Left lung (tissue), 14 donors: ENCODE data around the gene GDF11. TPM values are rescaled to one million over a fixed set of nuclear protein-coding genes. Genes with fewer than 3 reads are reported as not detected.

ENCODE experiments used
- ATAC-seq: fragments of 200-7000 bp; cut with Tn5 transposase; one replicate; pipeline ENCODE4 v1.9.1; 2020; ENCODE audit warnings: moderate library complexity
- DNase-seq, 4 donors: peaks; one replicate each; pipeline ENCODE4 v3.0.0-alpha.2; 2013 to 2020
- H3K27ac ChIP-seq, 2 donors: fragments of 200-600 bp; sonication (generic) in 1 of 2; one replicate each; pipeline versions ENCODE4 v1.5.0 to v1.8.0; 2020 to 2021
- H3K27me3 ChIP-seq, 2 donors: fragments of 200-600 bp; sonication (generic) in 1 of 2; one replicate each; pipeline versions ENCODE4 v1.5.0 to v1.8.0; 2020 to 2021
- H3K36me3 ChIP-seq, 2 donors: fragments of 200-600 bp; sonication (generic) in 1 of 2; one replicate each; pipeline versions ENCODE4 v1.5.0 to v1.8.0; 2020 to 2021
- H3K4me1 ChIP-seq, 2 donors: fragments of 200-600 bp; one replicate each; pipeline ENCODE4 v1.8.0; 2021
- H3K4me3 ChIP-seq, 2 donors: fragments of 200-600 bp; sonication (generic) in 1 of 2; one replicate each; pipeline versions ENCODE4 v1.5.0 to v1.8.0; 2020 to 2021; ENCODE audit warnings: mild to moderate bottlenecking in 1 of 2
- H3K9me3 ChIP-seq, 2 donors: fragments of 200-600 bp; sonication (generic) in 1 of 2; one replicate each; pipeline versions ENCODE4 v1.5.0 to v1.8.0; 2020 to 2021
- CTCF ChIP-seq, 2 donors: fragments of 200-600 bp; sonication (generic) in 1 of 2; IDR thresholded peaks; one replicate each; pipeline versions ENCODE4 v1.5.0 to v1.8.0; 2021; ENCODE audit warnings: antibody characterized with exemption in 2 of 2
- intact Hi-C, 2 donors: fragments of 100-400 bp; cut with DNase I; formaldehyde crosslinking; loops; one replicate each; pipeline versions ENCODE4 v1.11.2 to v1.14.2; 2022
- long read RNA-seq, 12 donors: library from polyadenylated mRNA in 2 of 12; unstranded in 2 of 12; transcript quantifications; one replicate each; pipeline ENCODE4 v2.0.0 and lab custom pipeline, GENCODE V29; 2019 to 2026
- polyA plus RNA-seq, 6 donors: library from polyadenylated mRNA; unstranded; fragments of 120-200 nt; gene quantifications; one replicate each; pipeline ENCODE4 v1.2.1, GENCODE V29; 2013; ENCODE audit not compliant: insufficient read length in 6 of 6
- total RNA-seq, 2 donors: library from RNA; stranded (reverse); fragmentation: NEBNext Ultra II Directional; extraction: Animal tissue kit (Norgen Biotek cat#: 25700); gene quantifications; one replicate each; pipeline ENCODE4 v1.2.1, GENCODE V29; 2021
- donor health status: DM: no; HTN: yes; CAD: no.
- donor health status: DM: no; HTN: no; CAD: no.

Gene GDF11
- total RNA-seq (10 to 100 TPM in 1 of 2 donors, 1 to 10 TPM in 1; 7.6 to 10.0 TPM), polyA plus RNA-seq (10 to 100 TPM; 14.2 to 20.2 (median 17.0) TPM)
- long read RNA-seq, donor 1, full-length matches to known transcripts = 8 of 222 reads
- long read RNA-seq, donor 1, partial matches to known transcripts = 202 of 222 reads
- long read RNA-seq, donor 1, other reads (novel, unspliced or antisense) = 12 of 222 reads
- long read RNA-seq, donor 2, full-length matches to known transcripts = 6 of 1,266 reads
- long read RNA-seq, donor 2, partial matches to known transcripts = 1,230 of 1,266 reads
- long read RNA-seq, donor 2, other reads (novel, unspliced or antisense) = 30 of 1,266 reads
- long read RNA-seq, donor 3, full-length matches to known transcripts = 5 of 115 reads
- long read RNA-seq, donor 3, partial matches to known transcripts = 110 of 115 reads
- long read RNA-seq, donor 3, other reads (novel, unspliced or antisense) = 0 of 115 reads
- long read RNA-seq, donor 4 = 0 reads
- long read RNA-seq, donor 5, full-length matches to known transcripts = 2 of 113 reads
- long read RNA-seq, donor 5, partial matches to known transcripts = 105 of 113 reads
- long read RNA-seq, donor 5, other reads (novel, unspliced or antisense) = 6 of 113 reads
- long read RNA-seq, donor 6, full-length matches to known transcripts = 2 of 159 reads
- long read RNA-seq, donor 6, partial matches to known transcripts = 147 of 159 reads
- long read RNA-seq, donor 6, other reads (novel, unspliced or antisense) = 10 of 159 reads
- long read RNA-seq, donor 7, full-length matches to known transcripts = 3 of 103 reads
- long read RNA-seq, donor 7, partial matches to known transcripts = 94 of 103 reads
- long read RNA-seq, donor 7, other reads (novel, unspliced or antisense) = 6 of 103 reads
- long read RNA-seq, donor 8, full-length matches to known transcripts = 4 of 119 reads
- long read RNA-seq, donor 8, partial matches to known transcripts = 115 of 119 reads
- long read RNA-seq, donor 8, other reads (novel, unspliced or antisense) = 0 of 119 reads
- long read RNA-seq, donor 9 = 0 reads
- long read RNA-seq, donor 10, partial matches to known transcripts = 1 of 1 reads
- long read RNA-seq, donor 10, other reads (novel, unspliced or antisense) = 0 of 1 reads
- long read RNA-seq, donor 11, full-length matches to known transcripts = 7 of 16 reads
- long read RNA-seq, donor 11, partial matches to known transcripts = 9 of 16 reads
- long read RNA-seq, donor 11, other reads (novel, unspliced or antisense) = 0 of 16 reads
- long read RNA-seq, donor 12, full-length matches to known transcripts = 8 of 154 reads
- long read RNA-seq, donor 12, partial matches to known transcripts = 137 of 154 reads
- long read RNA-seq, donor 12, other reads (novel, unspliced or antisense) = 9 of 154 reads

- H3K36me3 ChIP-seq = no peaks in the 10 kb centered on the region
- no peaks in the 10 kb centered on the region for H3K9me3 ChIP-seq
- peak within 1 kb of the TSS; percentile 50 to 65 for H3K4me3 ChIP-seq
- H3K27me3 ChIP-seq = peaks cover 0 to 29% of the 10 kb centered on the region in 2 donors
- H3K27ac ChIP-seq = peak within 1 kb of the TSS; percentile 60 to 73
- peaks cover 7 to 28% of the 10 kb centered on the region in 2 donors for H3K4me1 ChIP-seq
- intact Hi-C loops = loop anchor here in 1 of 2 donors (5.0 to 10.0 kb wide), 2 partner anchors 62 to 194 kb away; no protein-coding TSS in a partner anchor
- TF ChIP-seq CTCF (IDR thresholded peaks at IDR 0.05) = no peak
- peak; percentile 52 for ATAC-seq
- peak; percentile 75 to 91 (median 83) for DNase-seq
These were observed at the start of gene GDF11 for GRCh38 chr12:55742719-55743405. Gene GDF11, plus strand, starts transcription at chr12:55743122. Its CDS starts 195 bp downstream, at chr12:55743317.

- Histone ChIP-seq H3K4me1 (no peaks in the 10 kb centered on the region), H3K27ac (no peak overlapping the region), H3K4me3 (no peak overlapping the region), H3K27me3 (no peaks in the 10 kb centered on the region), H3K36me3 (peaks cover 0 to 4% of the 10 kb centered on the region in 2 donors), H3K9me3 (no peaks in the 10 kb centered on the region)
- ATAC-seq = no peak
- intact Hi-C loops = no loop called here
- no peak for TF ChIP-seq CTCF (IDR thresholded peaks at IDR 0.05)
- peak in 1 of 4 donors; percentile 20 for DNase-seq
These were observed 49.4 kb upstream of the GDF11 start for GRCh38 chr12:55693323-55694187.

GRCh38 chr12:55694188-55694515 lies 48.8 kb upstream of the GDF11 start:
- DNase-seq (no peak), ATAC-seq (no peak)
- Histone ChIP-seq H3K4me1 (no peaks in the 10 kb centered on the region), H3K4me3 (no peak overlapping the region), H3K36me3 (peaks cover 0 to 4% of the 10 kb centered on the region in 2 donors), H3K9me3 (no peaks in the 10 kb centered on the region), H3K27ac (no peak overlapping the region), H3K27me3 (no peaks in the 10 kb centered on the region)
- no peak for TF ChIP-seq CTCF (IDR thresholded peaks at IDR 0.05)
- intact Hi-C loops = no loop called here

- no peak for TF ChIP-seq CTCF (IDR thresholded peaks at IDR 0.05)
- Histone ChIP-seq H3K27ac (no peak overlapping the region), H3K27me3 (no peaks in the 10 kb centered on the region), H3K36me3 (peaks cover 0 to 4% of the 10 kb centered on the region in 2 donors), H3K9me3 (no peaks in the 10 kb centered on the region), H3K4me3 (no peak overlapping the region), H3K4me1 (no peaks in the 10 kb centered on the region)
- DNase-seq (peak in 1 of 4 donors; percentile 3), ATAC-seq (no peak)
- intact Hi-C loops = no loop called here
These were observed 48.3 kb upstream of the GDF11 start for GRCh38 chr12:55694651-55695050.
